IPS-11a (cell line): ENCODE measurements around the gene LCE1F.

Experiments used
- H3K4me3 ChIP-seq: one replicate; pipeline ENCODE4 v1.5.1; 2013; ENCODE audit warnings: low read depth, low read length, control low read depth

Gene LCE1F

GRCh38 chr1:152774875-152775274, at the start of gene LCE1F:
Gene LCE1F, plus strand, starts transcription at chr1:152775140. Its CDS starts 1,232 bp downstream, at chr1:152776372.
- H3K4me3 ChIP-seq, result no peak within 1 kb of the TSS

GRCh38 chr1:152725261-152725660, 49.7 kb upstream of the LCE1F start:
- no peak overlapping the region for H3K4me3 ChIP-seq

GRCh38 chr1:152728986-152729385, 46.0 kb upstream of the LCE1F start:
- no peak overlapping the region for H3K4me3 ChIP-seq

GRCh38 chr1:152735648-152736047, 39.3 kb upstream of the LCE1F start:
- no peak overlapping the region for H3K4me3 ChIP-seq

- no peak overlapping the region for H3K4me3 ChIP-seq
These were observed 36.9 kb upstream of the LCE1F start for GRCh38 chr1:152737997-152738396.

GRCh38 chr1:152739841-152740240, 35.1 kb upstream of the LCE1F start:
- no peak overlapping the region for H3K4me3 ChIP-seq

- H3K4me3 ChIP-seq, result no peak overlapping the region
These were observed 33.3 kb upstream of the LCE1F start for GRCh38 chr1:152741656-152742055.

GRCh38 chr1:152743371-152744145, 31.4 kb upstream of the LCE1F start:
- H3K4me3 ChIP-seq, result no peak overlapping the region

GRCh38 chr1:152745289-152745704, 29.6 kb upstream of the LCE1F start:
- no peak overlapping the region for H3K4me3 ChIP-seq

GRCh38 chr1:152745765-152746444, 29.0 kb upstream of the LCE1F start:
- H3K4me3 ChIP-seq, result no peak overlapping the region

- no peak overlapping the region for H3K4me3 ChIP-seq
These were observed 27.1 kb upstream of the LCE1F start for GRCh38 chr1:152747831-152748230.

GRCh38 chr1:152752225-152752624, 22.7 kb upstream of the LCE1F start:
- no peak overlapping the region for H3K4me3 ChIP-seq

GRCh38 chr1:152753586-152753985, 21.4 kb upstream of the LCE1F start:
- H3K4me3 ChIP-seq, result no peak overlapping the region

GRCh38 chr1:152756872-152757271, 18.1 kb upstream of the LCE1F start:
- no peak overlapping the region for H3K4me3 ChIP-seq

GRCh38 chr1:152757747-152758146, 17.2 kb upstream of the LCE1F start, which contains the start of gene KPRP:
Gene KPRP, plus strand, starts transcription at chr1:152758025. Its CDS starts 1,564 bp downstream, at chr1:152759589.
- no peak within 1 kb of the TSS for H3K4me3 ChIP-seq

- no peak overlapping the region for H3K4me3 ChIP-seq
These were observed 16.3 kb upstream of the LCE1F start for GRCh38 chr1:152758636-152759035.

GRCh38 chr1:152759453-152760173, 15.3 kb upstream of the LCE1F start:
- H3K4me3 ChIP-seq, result no peak overlapping the region

GRCh38 chr1:152760551-152761190, 14.3 kb upstream of the LCE1F start:
- H3K4me3 ChIP-seq, result no peak overlapping the region

- no peak overlapping the region for H3K4me3 ChIP-seq
These were observed 13.2 kb upstream of the LCE1F start for GRCh38 chr1:152761609-152762213.

- H3K4me3 ChIP-seq, result no peak overlapping the region
These were observed 6.0 kb upstream of the LCE1F start for GRCh38 chr1:152768847-152769533.
